Effector CD8-positive, alpha-beta T cell (primary cell): ENCODE data around the gene USP4.
A peak's percentile ranks its signal among the peaks of the same experiment; 100 is the strongest.
"Not testable (repeated sequence)": the region's sequence is repeated elsewhere in the genome, so short reads cannot be mapped to it uniquely, and the experiment has no call there.

Source experiments
- DNase-seq: peaks from one replicate; lab custom pipeline; 2025; lab: John Stamatoyannopoulos, UW

Gene USP4

GRCh38 chr3:49349348-49350114 lies 9.7 kb upstream of the USP4 start:
- DNase-seq = no peak

- DNase-seq = not testable (repeated sequence)
These were observed 8.5 kb upstream of the USP4 start for GRCh38 chr3:49348361-49348760.

- DNase-seq = no peak
These were observed 7.0 kb upstream of the USP4 start for GRCh38 chr3:49346797-49347251.

- DNase-seq = no peak
These were observed 3.3 kb upstream of the USP4 start for GRCh38 chr3:49343163-49343562.

DNA sequence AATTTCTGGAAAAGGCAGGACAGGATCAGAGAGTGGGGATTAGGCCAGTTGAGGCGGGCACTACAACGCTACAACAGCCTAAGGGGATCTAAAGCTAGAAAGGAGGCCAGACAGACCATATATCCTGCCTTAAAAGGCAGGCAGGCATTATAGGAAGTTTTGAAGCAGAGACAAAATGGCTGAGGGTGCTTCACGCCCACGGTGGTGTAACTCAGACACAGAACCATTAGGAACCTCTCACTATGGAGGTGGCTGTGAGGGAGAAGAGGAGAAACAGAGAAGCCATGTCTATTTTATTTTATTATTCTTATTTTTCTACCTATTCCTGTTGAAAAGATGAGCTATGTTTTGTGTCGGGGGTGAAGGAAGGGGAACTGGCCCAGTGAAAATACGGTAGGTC lies 2.1 kb upstream of the USP4 start:
- DNase-seq = no peak

- DNase-seq = peak; percentile 18
These were observed 292 bp downstream of the USP4 start for GRCh38 chr3:49339581-49339940.

DNA sequence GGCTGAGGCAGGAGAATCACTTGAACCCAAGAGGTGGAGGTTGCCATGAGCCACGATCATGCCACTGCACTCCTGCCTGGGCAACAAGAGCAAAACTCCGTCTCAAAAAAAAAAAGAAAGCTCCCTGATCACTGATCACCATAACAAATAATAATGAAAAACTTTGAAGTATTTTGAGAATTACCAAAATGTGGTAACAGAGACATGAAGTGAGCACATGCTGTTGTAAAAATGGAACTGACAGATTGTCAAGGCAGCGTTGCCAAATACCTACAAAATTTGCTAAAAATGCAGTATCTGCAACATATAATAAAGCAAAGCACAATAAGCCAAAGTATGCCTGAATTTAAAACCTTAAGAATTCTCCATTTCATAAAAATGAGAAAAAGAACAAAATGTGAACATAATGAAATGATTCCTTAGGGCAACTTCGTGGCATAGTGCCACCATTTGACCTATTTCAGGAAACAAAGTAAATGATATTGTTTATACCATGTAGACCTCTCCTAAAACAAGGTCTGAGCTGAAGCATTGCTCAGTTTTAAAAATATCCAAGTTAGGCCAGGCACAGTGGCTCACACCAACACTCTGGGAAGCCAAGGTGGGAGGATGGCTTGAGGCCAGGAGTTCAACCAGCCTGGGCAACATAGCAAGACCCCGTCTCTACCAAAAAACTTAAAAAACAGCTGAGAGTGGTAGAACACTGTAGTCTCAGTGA lies 5.8 kb downstream of the USP4 start:
- no peak for DNase-seq

GRCh38 chr3:49333091-49333490 lies 6.8 kb downstream of the USP4 start:
- DNase-seq = no peak

DNA sequence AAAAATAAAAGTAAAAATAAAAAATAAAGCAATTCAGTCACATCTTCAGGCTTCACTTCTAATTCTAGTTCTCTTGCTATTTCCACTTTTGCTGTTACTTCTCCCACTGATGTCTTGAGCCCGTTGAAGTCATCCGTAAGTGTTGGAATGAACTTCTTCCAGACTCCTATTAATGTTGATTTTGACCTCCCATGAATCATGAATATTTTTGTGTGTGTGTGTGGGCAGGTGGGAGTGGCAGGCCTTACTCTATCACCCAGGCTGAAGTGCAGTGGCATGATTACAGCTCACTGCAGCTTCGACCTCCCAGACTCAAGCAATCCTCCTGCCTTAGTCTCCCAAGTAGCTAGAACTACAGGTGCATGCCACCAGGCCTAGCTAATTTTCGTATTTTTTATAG lies 10.7 kb downstream of the USP4 start:
- no peak for DNase-seq

DNA sequence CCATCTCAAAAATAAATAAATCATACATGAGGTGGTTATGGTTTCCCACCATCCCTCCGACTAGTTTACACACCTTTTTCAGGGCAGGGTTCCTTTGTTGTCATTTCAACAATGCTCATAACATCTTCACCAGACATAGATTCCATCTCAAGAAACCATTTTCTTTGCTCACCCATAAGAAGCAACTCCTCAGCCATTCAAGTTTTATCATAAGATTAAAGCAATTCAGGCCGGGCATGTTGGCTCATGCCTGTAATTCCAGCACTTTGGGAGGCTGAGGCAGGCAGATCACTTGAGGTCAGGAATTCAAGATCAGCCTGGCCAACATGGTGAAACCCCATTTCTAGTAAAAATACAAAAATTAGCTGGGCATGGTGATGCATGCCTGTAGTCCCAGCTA lies 11.5 kb downstream of the USP4 start:
- DNase-seq = not testable (repeated sequence)

GRCh38 chr3:49327485-49327884 lies 12.4 kb downstream of the USP4 start:
- DNase-seq = no peak

- no peak for DNase-seq
These were observed 15.1 kb downstream of the USP4 start for GRCh38 chr3:49324768-49325167.

DNA sequence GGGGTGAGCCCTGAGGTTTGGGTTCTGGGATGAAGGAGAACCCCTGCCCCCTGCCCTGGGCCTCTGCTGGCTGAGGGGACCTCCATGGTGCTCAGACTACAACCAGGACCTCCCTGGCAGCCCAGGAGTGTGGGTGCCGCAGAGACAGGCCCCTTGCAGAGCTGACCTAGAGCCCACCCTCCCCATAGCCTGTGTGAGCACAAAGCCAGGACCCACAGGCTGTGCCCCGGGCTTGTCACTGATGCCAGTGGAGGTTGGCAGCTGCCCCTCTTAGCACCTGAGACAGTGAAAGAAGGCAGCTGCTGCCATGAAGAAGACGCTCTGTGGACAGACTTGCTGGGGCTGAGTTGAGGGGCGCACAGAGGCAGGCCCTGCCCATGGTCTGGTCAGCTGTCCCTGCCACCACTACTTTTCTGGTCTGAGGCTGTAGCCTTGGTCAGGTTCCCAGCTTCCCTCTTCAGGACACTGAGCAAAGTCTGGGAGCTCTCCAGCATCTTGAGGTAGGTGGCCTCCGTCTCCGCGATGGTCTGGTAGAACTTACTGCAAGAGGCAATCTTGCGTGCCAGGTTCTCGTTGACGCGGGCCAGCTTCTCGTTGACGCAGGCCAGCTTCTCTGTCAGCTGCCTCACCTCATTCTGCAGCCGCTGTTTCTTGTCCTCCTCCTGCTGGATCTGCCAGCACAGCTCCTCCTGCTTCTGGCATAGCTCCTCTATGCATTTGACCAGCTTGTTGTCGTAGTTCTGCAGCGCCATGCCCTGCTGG lies 23.0 kb downstream of the USP4 start:
- DNase-seq = no peak

GRCh38 chr3:49313896-49314688 lies 25.8 kb downstream of the USP4 start:
- no peak for DNase-seq

GRCh38 chr3:49311283-49311682 lies 28.6 kb downstream of the USP4 start:
- DNase-seq = no peak

DNA sequence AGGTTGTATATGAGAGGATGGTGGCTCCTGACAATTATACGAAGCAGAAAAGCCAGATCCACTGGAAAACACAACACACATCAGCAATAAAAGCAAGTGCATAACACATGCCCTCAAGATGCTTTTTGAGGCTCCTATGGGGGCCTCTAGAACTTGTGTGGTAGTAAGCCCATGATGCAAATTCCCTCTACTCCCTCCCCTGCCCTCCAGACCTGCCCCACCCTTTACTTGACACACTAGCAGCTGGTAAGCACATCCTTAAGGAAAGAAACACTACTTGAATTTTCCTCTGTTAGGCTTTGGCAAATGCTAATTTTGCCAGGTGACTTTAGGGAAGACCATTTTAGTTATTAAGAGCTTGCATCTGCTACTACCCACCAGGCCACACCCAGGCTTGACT lies 29.2 kb downstream of the USP4 start:
- no peak for DNase-seq

DNA sequence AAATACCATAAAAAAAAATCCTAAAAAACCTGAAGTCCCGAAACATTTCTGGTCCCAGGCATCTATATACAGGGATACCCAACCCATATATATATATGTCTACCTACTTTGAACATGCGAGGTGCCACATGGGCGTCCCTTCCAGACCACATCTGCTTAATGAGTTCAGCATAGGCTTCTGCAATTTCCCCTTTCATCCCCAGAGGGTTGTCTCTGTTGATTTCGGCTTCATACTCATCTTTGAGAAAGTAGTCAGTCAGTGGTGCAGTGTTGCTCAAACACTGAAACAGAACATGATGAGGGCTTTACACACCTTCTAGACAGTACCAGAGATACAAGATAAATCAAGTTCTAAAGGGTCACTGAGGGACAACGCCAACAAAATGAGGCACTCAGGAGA lies 34.2 kb downstream of the USP4 start:
- no peak for DNase-seq

DNA sequence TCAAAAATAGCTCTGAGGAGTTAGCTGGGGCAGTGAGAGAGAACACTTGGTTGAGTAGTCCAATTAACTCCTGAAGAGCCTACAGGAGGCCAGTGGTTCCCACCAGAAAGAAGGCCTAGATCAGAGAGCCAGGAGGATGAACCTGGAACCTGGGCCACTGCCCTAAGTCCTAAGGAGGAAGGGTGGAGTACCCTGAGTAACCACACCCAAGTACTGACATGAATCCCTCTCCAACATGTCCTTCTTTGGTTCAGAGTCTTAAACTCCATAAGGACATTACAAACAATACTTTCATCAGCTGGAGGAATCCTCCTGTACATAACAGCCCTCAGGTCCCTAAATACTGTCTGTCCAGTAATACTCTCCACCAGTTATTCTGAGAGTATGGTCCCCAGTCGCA lies 37.2 kb downstream of the USP4 start:
- no peak for DNase-seq

DNA sequence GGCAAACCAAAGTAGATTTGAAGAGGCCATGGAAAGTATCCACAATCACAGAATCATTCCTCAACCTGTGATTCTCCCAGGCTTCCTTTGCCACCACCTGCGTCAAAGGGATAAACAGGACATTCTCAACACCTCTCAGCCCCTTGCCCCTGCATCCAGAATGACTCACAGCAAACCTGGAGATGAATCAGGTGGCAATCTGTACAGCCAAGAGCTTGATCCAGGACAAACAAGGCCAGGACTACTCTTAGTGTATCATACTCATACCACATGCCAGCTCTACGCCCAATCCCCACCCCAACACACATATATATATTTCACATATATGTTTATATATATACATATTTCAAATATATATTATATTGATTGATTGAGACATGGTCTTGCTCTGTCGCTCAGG lies 39.3 kb downstream of the USP4 start:
- no peak for DNase-seq

DNA sequence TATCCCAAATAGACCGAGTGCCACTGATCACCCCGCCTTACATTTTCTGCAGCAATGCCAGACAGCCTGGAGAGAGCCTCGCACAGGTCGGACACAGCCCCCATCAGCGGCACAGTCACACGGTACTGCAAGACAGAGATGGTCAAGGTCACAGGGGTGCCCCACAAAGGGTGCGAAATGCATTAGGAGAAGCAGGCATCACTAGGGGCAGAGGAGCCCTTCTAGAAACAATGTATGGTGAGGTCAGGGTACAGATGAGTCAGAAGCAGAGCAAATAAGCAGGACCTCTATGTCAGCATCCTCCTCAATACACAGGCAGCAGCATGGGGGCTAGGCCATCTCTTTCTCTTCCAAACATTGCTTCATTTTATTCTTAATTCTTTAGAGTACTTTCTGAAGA lies 41.3 kb downstream of the USP4 start:
- no peak for DNase-seq

DNA sequence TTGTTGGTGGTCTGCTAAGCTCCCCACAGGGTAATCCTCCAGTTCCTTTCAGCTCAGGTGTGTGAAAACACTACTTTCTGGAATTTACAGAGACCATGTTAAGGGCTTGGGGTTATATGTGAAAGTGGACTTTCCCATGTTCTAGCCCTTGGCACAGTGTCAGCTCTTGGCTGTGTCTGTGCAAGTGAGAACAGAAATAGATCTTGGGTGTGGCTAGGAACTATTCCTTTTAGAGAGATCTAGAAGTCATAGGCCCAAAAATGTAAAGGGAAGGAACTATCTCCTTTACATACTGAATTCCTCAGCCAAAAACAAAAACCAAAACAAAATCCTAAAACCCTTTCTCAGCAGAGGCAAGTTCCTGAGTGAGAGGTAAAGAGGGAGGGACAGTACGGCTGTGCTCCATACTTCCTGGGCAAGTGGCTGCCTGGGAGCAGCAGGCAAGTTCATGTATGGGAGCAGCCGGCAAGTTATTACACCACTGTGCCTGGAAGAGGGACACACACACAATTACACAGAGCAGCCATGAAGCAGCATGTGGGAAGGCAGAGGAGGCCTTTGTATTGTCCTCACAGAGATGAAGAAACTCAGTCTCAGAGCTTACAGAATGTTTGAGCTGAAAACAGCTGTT lies 43.0 kb downstream of the USP4 start:
- DNase-seq = no peak
